Naive B cell (primary cell): ENCODE results near the gene CA14. TPM values are rescaled to one million over a fixed set of nuclear protein-coding genes. Genes with fewer than 3 reads are reported as not detected.

Experiments used
- ATAC-seq, 2 donors: fragments of 150-1000 bp; cut with Tn5 transposase; 2 replicates each; pipeline ENCODE4 v1.10.0; 2021; ENCODE audit warnings: low read depth in 2 of 2, mild to moderate bottlenecking in 2 of 2, moderate library complexity in 2 of 2
- DNase-seq: peaks from one replicate; pipeline ENCODE4 v3.0.0; 2022
- H3K27ac Mint-ChIP-seq, 6 donors: one replicate each; pipeline ENCODE4 v1.8.0; 2020 to 2022; ENCODE audit warnings: mild to moderate bottlenecking in 6 of 6, mixed read lengths in 6 of 6, moderate library complexity in 5 of 6, inconsistent platforms in 2 of 6
- H3K27me3 Mint-ChIP-seq, 3 donors: one replicate each; pipeline ENCODE4 v1.8.0; 2021 to 2022; ENCODE audit warnings: mixed read lengths in 3 of 3, mild to moderate bottlenecking in 1 of 3
- H3K36me3 Mint-ChIP-seq, 2 donors: one replicate each; pipeline ENCODE4 v1.8.0; 2020 to 2022; ENCODE audit warnings: mixed read lengths in 2 of 2, inconsistent platforms in 1 of 2, mild to moderate bottlenecking in 1 of 2
- H3K4me1 Mint-ChIP-seq, 3 donors: one replicate each; pipeline ENCODE4 v1.8.0; 2020 to 2022; ENCODE audit warnings: mixed read lengths in 3 of 3, inconsistent platforms in 1 of 3, mild to moderate bottlenecking in 1 of 3, moderate library complexity in 1 of 3
- H3K4me3 Mint-ChIP-seq, 8 donors: one replicate each; pipeline ENCODE4 v1.8.0; 2020 to 2022; ENCODE audit warnings: mild to moderate bottlenecking in 8 of 8, mixed read lengths in 8 of 8, moderate library complexity in 8 of 8, inconsistent platforms in 2 of 8
- H3K9me3 Mint-ChIP-seq, 7 donors: one replicate each; pipeline ENCODE4 v1.8.0; 2020 to 2022; ENCODE audit warnings: mixed read lengths in 7 of 7, mild to moderate bottlenecking in 5 of 7, inconsistent platforms in 2 of 7, moderate library complexity in 1 of 7
- polyA plus RNA-seq, 6 donors: library from polyadenylated mRNA; unstranded; fragments of 300-500 nt; fragmentation: Illumina TruSeq; gene quantifications; one replicate each; pipeline ENCODE4 v1.2.3, GENCODE V29; 2021; ENCODE audit warnings: low read depth in 6 of 6

The CA14 gene
- polyA plus RNA-seq, 6 donors from 2014 or later, result 0.76 to 1.8 (median 1.0) TPM

GRCh38 chr1:150249936-150250335 lies 7.6 kb upstream of the CA14 start:
- no peak for ATAC-seq
- Mint-ChIP-seq H3K4me3 (no peak overlapping the region), H3K36me3 (no peaks in the 10 kb centered on the region), H3K9me3 (no peaks in the 10 kb centered on the region), H3K4me1 (no peaks in the 10 kb centered on the region), H3K27me3 (peaks cover 0 to 6% (median 5%) of the 10 kb centered on the region in 3 donors), H3K27ac (no peak overlapping the region)
- DNase-seq, result no peak

DNA sequence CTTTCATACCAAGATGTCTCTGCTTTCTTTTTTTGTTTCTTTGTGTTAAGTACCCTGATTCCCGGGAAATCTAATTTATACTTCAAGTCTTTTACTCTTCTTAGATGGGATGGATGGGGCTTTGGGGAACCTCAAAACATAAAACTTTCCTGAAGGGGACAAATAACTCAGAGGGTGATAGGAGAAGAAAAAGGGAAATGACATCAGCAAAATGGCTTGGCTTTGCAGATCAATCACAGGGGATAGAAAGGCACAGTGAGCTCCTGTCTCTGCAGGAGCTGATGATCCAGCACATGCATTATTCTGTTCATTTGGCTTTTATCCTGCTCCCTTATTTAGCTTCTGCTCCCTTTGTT lies 1.4 kb upstream of the CA14 start:
- Mint-ChIP-seq H3K9me3 (no peaks in the 10 kb centered on the region), H3K27me3 (peaks cover 33 to 48% (median 40%) of the 10 kb centered on the region in 3 donors), H3K27ac (peak overlapping the region in 1 of 6 donors; percentile 21), H3K4me3 (peak overlapping the region; percentile 34 to 84 (median 65)), H3K36me3 (no peaks in the 10 kb centered on the region), H3K4me1 (peaks cover 18 to 30% (median 19%) of the 10 kb centered on the region in 3 donors)
- no peak for ATAC-seq
- no peak for DNase-seq

DNA sequence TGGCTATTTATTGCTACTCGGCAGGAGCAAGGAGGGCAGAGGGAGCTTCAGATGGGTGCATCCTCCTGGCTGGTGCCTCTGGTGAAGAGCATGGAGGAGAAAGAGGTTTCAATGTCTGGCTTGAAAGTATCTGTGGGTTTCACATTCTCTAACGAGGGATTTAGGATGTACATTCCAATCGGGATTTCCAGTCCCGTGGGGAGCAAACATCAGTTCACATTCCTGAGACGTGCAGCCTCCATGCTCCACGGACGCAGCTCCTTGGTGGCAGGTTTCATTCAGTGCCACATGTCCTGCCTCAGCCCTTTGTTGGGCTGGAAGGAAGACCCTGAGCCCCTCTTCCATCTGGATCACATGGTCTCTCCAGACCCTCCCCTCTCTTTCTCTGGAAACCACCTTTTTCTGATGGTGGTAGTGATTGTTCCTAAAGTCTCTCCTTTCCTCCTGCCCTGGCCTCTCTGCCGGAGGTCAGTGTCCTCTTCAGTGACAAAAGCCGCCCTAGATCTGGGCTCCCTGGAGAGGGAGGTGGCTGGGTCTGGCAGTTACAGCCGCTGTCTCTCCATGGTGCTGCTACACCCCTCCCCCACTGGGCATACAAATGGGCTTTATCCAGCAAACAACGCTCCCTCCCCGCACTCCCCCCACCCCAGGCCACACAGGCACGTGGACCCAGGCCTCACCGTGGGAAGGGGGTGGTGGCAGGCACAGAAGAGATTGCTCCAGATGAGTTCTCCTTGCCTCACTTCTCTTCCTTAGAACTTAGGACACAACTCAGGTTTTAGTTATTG lies 826 bp upstream of the CA14 start:
- ATAC-seq, result no peak
- Mint-ChIP-seq H3K4me1 (peaks cover 18 to 30% (median 19%) of the 10 kb centered on the region in 3 donors), H3K36me3 (no peaks in the 10 kb centered on the region), H3K27me3 (peaks cover 33 to 48% (median 40%) of the 10 kb centered on the region in 3 donors), H3K4me3 (peak overlapping the region in 3 of 8 donors; percentile 16 to 63 (median 60)), H3K27ac (no peak overlapping the region), H3K9me3 (no peaks in the 10 kb centered on the region)
- DNase-seq, result no peak

DNA sequence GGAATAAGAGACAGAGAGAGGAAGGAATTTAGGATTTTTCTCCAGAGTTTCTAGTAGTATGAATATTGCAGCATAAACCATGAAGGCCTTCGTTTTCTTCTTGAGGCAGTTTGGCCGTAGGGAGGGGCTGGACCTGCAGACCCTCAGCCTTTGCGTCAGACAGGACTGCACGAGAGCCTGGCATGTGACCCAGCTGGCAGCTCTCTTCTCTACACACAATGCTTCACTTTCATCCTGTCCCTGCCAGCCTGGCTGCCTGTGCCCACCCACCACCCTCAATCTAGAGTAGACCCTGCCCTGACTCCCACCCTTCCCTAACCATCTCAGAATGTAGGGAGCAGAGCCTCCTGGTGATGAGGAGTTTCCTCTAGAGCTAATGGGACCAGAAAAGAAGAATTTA lies 1.6 kb downstream of the CA14 start:
- no peaks in the 10 kb centered on the region for H3K36me3 Mint-ChIP-seq
- H3K27me3 Mint-ChIP-seq, result peaks cover 33 to 43% (median 34%) of the 10 kb centered on the region in 3 donors
- H3K4me3 Mint-ChIP-seq, result no peak overlapping the region
- H3K4me1 Mint-ChIP-seq, result peaks cover 18 to 30% (median 19%) of the 10 kb centered on the region in 3 donors
- DNase-seq (no peak), ATAC-seq (no peak)
- no peak overlapping the region for H3K27ac Mint-ChIP-seq
- H3K9me3 Mint-ChIP-seq, result no peaks in the 10 kb centered on the region

- no peak for ATAC-seq
- Mint-ChIP-seq H3K27me3 (peaks cover 33 to 43% (median 34%) of the 10 kb centered on the region in 3 donors), H3K36me3 (no peaks in the 10 kb centered on the region), H3K9me3 (no peaks in the 10 kb centered on the region), H3K27ac (peak overlapping the region in 2 of 6 donors; percentile 24 to 33), H3K4me1 (peaks cover 18 to 30% (median 19%) of the 10 kb centered on the region in 3 donors), H3K4me3 (no peak overlapping the region)
- no peak for DNase-seq
These were observed 2.4 kb downstream of the CA14 start for GRCh38 chr1:150259758-150260669.

DNA sequence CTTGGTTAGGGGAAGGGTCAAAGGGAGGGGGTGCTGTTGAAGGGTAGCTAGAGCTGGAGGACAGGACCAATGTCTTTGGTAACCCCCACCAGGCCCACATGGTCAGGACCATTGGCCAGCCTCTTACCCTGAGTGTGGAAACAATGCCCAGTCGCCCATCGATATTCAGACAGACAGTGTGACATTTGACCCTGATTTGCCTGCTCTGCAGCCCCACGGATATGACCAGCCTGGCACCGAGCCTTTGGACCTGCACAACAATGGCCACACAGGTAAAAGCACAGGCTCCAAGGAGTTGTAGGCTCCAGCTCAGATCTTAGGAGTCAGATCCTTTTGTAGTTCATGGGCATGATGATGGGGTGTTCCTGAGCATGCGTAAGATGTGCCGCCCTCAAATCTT lies 3.8 kb downstream of the CA14 start:
- H3K9me3 Mint-ChIP-seq, result no peaks in the 10 kb centered on the region
- DNase-seq (no peak), ATAC-seq (no peak)
- H3K4me3 Mint-ChIP-seq, result no peak overlapping the region
- H3K4me1 Mint-ChIP-seq, result peaks cover 8 to 17% (median 12%) of the 10 kb centered on the region in 3 donors
- no peaks in the 10 kb centered on the region for H3K36me3 Mint-ChIP-seq
- peaks cover 22 to 32% (median 28%) of the 10 kb centered on the region in 3 donors for H3K27me3 Mint-ChIP-seq
- no peak overlapping the region for H3K27ac Mint-ChIP-seq

DNA sequence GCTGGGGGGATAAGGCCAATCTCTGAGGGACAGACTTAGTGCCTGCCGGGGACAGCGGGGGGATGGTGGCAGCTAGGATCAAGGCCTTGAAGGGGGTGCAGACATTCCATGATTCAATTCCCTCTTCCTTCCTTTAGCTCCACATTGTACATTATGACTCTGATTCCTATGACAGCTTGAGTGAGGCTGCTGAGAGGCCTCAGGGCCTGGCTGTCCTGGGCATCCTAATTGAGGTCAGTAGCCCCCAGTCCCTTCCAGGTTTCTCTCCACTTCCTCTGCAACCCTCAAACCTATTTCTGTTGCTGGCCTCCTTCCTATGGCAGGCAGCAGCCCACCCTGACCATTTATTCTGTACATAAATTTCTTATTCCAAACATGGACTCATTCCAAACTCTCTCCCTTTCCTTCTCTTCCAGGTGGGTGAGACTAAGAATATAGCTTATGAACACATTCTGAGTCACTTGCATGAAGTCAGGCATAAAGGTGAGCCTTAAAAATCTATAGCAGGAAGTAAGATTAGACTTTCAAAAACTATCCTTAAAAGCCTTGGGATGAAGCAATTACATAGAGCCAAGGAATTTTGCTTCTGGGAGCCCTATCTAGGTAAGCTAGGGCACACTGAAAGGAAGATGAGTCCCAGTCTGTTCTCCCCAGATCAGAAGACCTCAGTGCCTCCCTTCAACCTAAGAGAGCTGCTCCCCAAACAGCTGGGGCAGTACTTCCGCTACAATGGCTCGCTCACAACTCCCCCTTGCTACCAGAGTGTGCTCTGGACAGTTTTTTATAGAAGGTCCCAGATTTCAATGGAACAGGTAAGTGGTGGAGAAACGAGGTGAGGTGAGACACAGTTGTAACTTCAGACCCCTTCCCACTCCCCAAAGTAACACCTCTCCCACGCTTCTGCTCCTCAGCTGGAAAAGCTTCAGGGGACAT lies 5.1 kb downstream of the CA14 start:
- Mint-ChIP-seq H3K4me3 (peak overlapping the region in 1 of 8 donors; percentile 21), H3K27me3 (peaks cover 13 to 19% (median 15%) of the 10 kb centered on the region in 3 donors), H3K4me1 (peaks cover 11 to 16% (median 14%) of the 10 kb centered on the region in 3 donors), H3K36me3 (peaks cover 0 to 7% of the 10 kb centered on the region in 2 donors), H3K27ac (peak overlapping the region in 1 of 6 donors; percentile 82), H3K9me3 (no peaks in the 10 kb centered on the region)
- no peak for DNase-seq
- no peak for ATAC-seq

GRCh38 chr1:150263549-150263948 lies 6.0 kb downstream of the CA14 start:
- Mint-ChIP-seq H3K36me3 (peaks cover 0 to 7% of the 10 kb centered on the region in 2 donors), H3K4me1 (peaks cover 20 to 24% (median 22%) of the 10 kb centered on the region in 3 donors), H3K4me3 (no peak overlapping the region), H3K27me3 (peaks cover 6 to 10% (median 6%) of the 10 kb centered on the region in 3 donors), H3K27ac (peak overlapping the region in 4 of 6 donors; percentile 26 to 74 (median 45)), H3K9me3 (no peaks in the 10 kb centered on the region)
- no peak for DNase-seq
- ATAC-seq, result no peak

DNA sequence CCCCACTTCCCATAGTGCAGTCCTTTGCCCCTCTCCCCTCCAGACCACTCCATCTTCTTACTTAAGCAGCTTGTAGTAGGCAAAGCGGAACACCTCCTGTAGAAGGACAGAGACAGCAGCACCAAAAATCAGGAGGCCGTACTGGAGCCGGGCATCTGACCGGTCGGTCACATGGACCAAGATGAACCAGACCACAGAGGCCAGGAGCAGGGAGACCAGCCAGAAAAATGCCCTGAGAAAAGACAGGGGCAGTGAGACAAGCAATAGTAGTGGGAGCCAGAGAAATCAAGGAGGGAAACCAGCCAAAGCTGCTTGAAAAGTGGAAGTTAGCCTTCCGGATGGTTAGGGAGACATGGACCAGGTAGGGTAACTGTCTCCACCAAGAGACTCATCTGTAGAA lies 10.3 kb downstream of the CA14 start:
- Mint-ChIP-seq H3K27ac (peak overlapping the region; percentile 98 to 100 (median 99)), H3K4me1 (peaks cover 32 to 40% (median 32%) of the 10 kb centered on the region in 3 donors), H3K36me3 (peaks cover 0 to 7% of the 10 kb centered on the region in 2 donors), H3K9me3 (no peaks in the 10 kb centered on the region), H3K27me3 (peaks cover 0 to 13% (median 4%) of the 10 kb centered on the region in 3 donors), H3K4me3 (peak overlapping the region; percentile 97 to 100 (median 98))
- no peak for DNase-seq
- no peak for ATAC-seq

GRCh38 chr1:150268340-150268704 lies 10.7 kb downstream of the CA14 start:
- H3K4me3 Mint-ChIP-seq, result peak overlapping the region; percentile 97 to 100 (median 98)
- peak overlapping the region; percentile 98 to 100 (median 99) for H3K27ac Mint-ChIP-seq
- ATAC-seq, result peak; percentile 54 to 60
- peak; percentile 59 for DNase-seq
- H3K4me1 Mint-ChIP-seq, result peaks cover 32 to 40% (median 32%) of the 10 kb centered on the region in 3 donors
- peaks cover 0 to 7% of the 10 kb centered on the region in 2 donors for H3K36me3 Mint-ChIP-seq
- no peaks in the 10 kb centered on the region for H3K9me3 Mint-ChIP-seq
- H3K27me3 Mint-ChIP-seq, result peaks cover 4 to 13% (median 4%) of the 10 kb centered on the region in 3 donors

DNA sequence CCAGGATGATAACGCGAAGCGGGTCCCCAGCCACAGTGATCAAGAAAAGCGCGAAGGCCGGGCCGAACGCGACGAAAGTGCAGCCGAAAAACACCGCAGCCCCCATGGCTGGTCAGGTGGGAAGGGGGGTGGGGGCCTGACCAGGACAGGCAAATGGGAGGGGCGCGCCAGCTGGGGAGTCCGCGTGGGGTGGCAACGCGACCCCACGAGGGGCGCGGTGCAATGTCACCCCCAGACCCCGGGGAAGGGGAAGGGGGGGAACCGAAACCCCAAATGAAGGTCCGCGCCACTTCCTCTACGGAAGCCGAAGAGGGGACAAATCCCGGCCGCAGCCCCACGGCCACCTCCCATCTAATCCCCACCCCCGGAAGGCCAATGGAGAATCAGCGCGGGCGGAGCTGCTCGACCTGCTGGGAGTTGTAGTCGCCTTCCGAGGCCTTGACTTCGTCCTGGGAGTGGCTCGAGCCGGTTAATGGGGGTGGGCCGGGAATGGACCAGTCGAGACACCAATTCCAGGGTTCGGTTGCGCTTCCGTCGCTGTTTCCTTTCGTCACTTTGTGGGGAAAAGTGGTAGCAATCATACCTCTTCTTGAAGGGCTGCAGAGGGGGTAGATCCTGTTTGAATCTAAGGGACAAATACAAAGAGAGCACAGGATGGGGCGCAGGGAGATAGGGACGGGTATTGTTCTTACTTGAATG lies 11.3 kb downstream of the CA14 start, which contains the start of gene APH1A:
TSS of gene APH1A (minus strand) at position 312 of the 699 bp plus-strand sequence. CDS start at position 106, 206 bp downstream.
- peak; percentile 94 for DNase-seq
- ATAC-seq, result peak; percentile 87 to 91
- Mint-ChIP-seq H3K9me3 (no peaks in the 10 kb centered on the region), H3K36me3 (peaks cover 0 to 7% of the 10 kb centered on the region in 2 donors), H3K4me1 (peaks cover 32 to 40% (median 32%) of the 10 kb centered on the region in 3 donors), H3K27ac (peak within 1 kb of the TSS; percentile 98 to 100 (median 99)), H3K27me3 (peaks cover 4 to 13% (median 9%) of the 10 kb centered on the region in 3 donors), H3K4me3 (peak within 1 kb of the TSS; percentile 97 to 100 (median 98))

GRCh38 chr1:150269451-150269850 lies 11.9 kb downstream of the CA14 start:
- DNase-seq, result no peak
- ATAC-seq, result no peak
- peaks cover 32 to 40% (median 32%) of the 10 kb centered on the region in 3 donors for H3K4me1 Mint-ChIP-seq
- H3K9me3 Mint-ChIP-seq, result no peaks in the 10 kb centered on the region
- H3K27me3 Mint-ChIP-seq, result peaks cover 4 to 13% (median 11%) of the 10 kb centered on the region in 3 donors
- peak overlapping the region; percentile 98 to 100 (median 99) for H3K27ac Mint-ChIP-seq
- peak overlapping the region; percentile 97 to 100 (median 98) for H3K4me3 Mint-ChIP-seq
- peaks cover 0 to 7% of the 10 kb centered on the region in 2 donors for H3K36me3 Mint-ChIP-seq
